Activated T-helper 2 cell treated with anti-CD3 and anti-CD28 coated beads, Interferon-gamma antibody, Interleukin-2, Interleukin-4, amounts not matched to agents 10 μg/mL and 5 μg/mL and 100 μg/mL, durations not matched to agents 14 hours and 24 hours and 36 hours (primary cell): ENCODE data around the gene PSMA6. TPM values are rescaled to one million over a fixed set of nuclear protein-coding genes. Genes with fewer than 3 reads are reported as not detected.
A peak's percentile ranks its signal among the peaks of the same experiment; 100 is the strongest.

Experiments used
- DNase-seq: peaks from one replicate; pipeline ENCODE4 v3.0.0; 2021; ENCODE audit warnings: low spot score
- H3K27ac Mint-ChIP-seq: one replicate; pipeline ENCODE4 v1.8.0; 2021; ENCODE audit warnings: mixed read lengths
- H3K27me3 Mint-ChIP-seq: one replicate; pipeline ENCODE4 v1.8.0; 2021; ENCODE audit warnings: low read depth, mixed read lengths
- H3K36me3 Mint-ChIP-seq: one replicate; pipeline ENCODE4 v1.8.0; 2021; ENCODE audit warnings: low read depth, mixed read lengths
- H3K4me1 Mint-ChIP-seq: one replicate; pipeline ENCODE4 v1.8.0; 2021; ENCODE audit warnings: low read depth, mixed read lengths
- H3K4me3 Mint-ChIP-seq: one replicate; pipeline ENCODE4 v1.8.0; 2021; ENCODE audit warnings: low read depth, mild to moderate bottlenecking, moderate library complexity, mixed read lengths
- H3K9me3 Mint-ChIP-seq: one replicate; pipeline ENCODE4 v1.8.0; 2021; ENCODE audit warnings: mixed read lengths
- intact Hi-C: fragments of 100-400 bp; cut with micrococcal nuclease; formaldehyde crosslinking; loops from one replicate; pipeline ENCODE4 v1.15.1; 2023
- total RNA-seq: library from RNA; stranded (reverse); gene quantifications from 2 replicates; pipeline ENCODE4 v1.2.3, GENCODE V29; 2022

Gene PSMA6
- total RNA-seq, 1 donor from 2014 or later, result 397 TPM

GRCh38 chr14:35255711-35256110 is 36.5 kb upstream of the PSMA6 start:
- Mint-ChIP-seq H3K27ac (no peak overlapping the region), H3K27me3 (no peaks in the 10 kb centered on the region), H3K4me3 (no peak overlapping the region), H3K36me3 (peaks cover 18% of the 10 kb centered on the region), H3K9me3 (peaks cover 9% of the 10 kb centered on the region), H3K4me1 (peaks cover 39% of the 10 kb centered on the region)
- DNase-seq, result no peak
- intact Hi-C loops, result loop anchor here (2.0 kb wide), 1 partner anchor 37 kb away; the partner anchor contains the start of gene PSMA6

DNA sequence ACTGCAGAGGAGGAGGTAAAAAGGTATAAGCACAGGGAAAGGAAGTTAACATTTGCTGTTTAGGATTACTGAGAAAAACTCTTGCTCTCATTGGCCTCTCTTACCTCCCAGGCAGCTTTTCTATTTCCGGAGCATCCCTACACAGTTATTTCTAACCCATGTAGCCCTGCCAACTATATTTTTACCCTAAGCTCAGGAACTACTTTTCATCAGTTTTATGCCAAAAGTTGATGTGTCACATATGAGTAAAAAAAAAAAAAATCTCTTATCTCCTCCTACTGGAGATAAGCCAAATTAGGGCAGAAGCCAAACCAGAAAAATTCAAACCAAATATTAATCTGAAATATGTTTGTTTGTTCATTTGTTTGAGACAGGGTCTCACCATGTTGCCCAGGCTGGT is 34.4 kb upstream of the PSMA6 start:
- H3K9me3 Mint-ChIP-seq, result peaks cover 10% of the 10 kb centered on the region
- peaks cover 35% of the 10 kb centered on the region for H3K4me1 Mint-ChIP-seq
- intact Hi-C loops, result no loop called here
- peaks cover 19% of the 10 kb centered on the region for H3K36me3 Mint-ChIP-seq
- H3K27ac Mint-ChIP-seq, result no peak overlapping the region
- no peak for DNase-seq
- no peaks in the 10 kb centered on the region for H3K27me3 Mint-ChIP-seq
- H3K4me3 Mint-ChIP-seq, result no peak overlapping the region

DNA sequence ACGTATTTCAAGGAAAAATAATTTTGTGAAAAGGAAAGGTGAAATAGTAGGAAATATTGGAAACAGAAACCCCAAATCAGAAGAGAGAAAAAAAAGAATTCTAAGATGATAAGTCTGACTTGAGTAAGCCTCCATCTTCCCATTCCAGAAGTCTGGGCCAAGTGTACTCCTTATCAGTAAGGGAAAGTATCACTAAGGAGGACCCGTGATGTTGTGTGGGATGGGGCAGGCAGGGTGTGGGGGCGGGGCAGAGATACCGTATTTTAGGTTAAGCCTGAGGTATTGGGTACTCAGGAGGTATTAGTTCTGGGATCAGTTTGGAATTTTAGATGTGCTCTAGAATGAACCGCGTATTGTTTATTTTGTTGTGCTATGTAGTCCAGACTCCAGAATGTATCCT is 33.8 kb upstream of the PSMA6 start:
- Mint-ChIP-seq H3K27ac (no peak overlapping the region), H3K27me3 (no peaks in the 10 kb centered on the region), H3K36me3 (peaks cover 19% of the 10 kb centered on the region), H3K9me3 (peaks cover 10% of the 10 kb centered on the region), H3K4me1 (peaks cover 31% of the 10 kb centered on the region), H3K4me3 (no peak overlapping the region)
- intact Hi-C loops, result no loop called here
- DNase-seq, result no peak

DNA sequence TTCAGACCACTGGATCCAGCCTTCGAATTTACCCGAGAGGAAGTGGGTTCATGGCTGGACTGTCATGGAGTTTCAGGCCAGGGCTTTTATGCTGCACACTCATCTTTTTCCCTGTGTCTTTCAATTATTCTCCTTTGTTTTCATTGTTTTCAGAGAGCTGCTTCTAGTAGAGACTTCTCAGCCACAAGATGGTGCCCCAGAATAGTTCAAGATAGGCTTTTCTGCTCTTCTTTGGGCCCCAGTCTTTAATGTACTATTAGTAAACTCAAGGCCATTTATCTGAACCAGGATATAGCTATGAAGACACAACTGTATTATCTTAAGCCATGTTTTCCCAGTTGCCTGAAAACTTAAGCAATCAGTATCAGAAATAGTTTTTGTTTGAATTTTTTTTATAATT is 30.4 kb upstream of the PSMA6 start:
- Mint-ChIP-seq H3K36me3 (peaks cover 19% of the 10 kb centered on the region), H3K9me3 (peaks cover 10% of the 10 kb centered on the region), H3K4me1 (peaks cover 14% of the 10 kb centered on the region), H3K27me3 (no peaks in the 10 kb centered on the region), H3K27ac (no peak overlapping the region), H3K4me3 (no peak overlapping the region)
- no peak for DNase-seq
- intact Hi-C loops, result no loop called here

DNA sequence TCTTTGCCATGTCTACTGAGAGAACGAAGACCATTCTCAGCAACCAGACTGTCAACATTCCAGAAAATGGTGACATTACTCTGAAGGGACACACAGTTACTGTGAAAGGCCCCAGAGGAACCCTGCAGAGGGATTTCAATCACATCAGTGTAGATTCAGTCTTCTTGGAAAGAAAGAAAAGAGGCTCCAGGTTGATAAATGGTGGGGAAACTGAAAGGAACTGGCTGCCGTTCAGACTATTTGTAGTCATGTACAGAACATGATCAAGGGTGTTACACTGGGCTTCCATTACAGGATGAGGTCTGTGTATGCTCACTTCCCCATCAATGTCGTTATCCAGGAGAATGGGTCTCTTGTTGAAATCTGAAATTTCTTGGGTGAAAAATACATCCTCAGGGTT is 29.7 kb upstream of the PSMA6 start:
- H3K27ac Mint-ChIP-seq, result no peak overlapping the region
- intact Hi-C loops, result no loop called here
- no peak for DNase-seq
- no peak overlapping the region for H3K4me3 Mint-ChIP-seq
- H3K9me3 Mint-ChIP-seq, result peaks cover 10% of the 10 kb centered on the region
- no peaks in the 10 kb centered on the region for H3K27me3 Mint-ChIP-seq
- peaks cover 12% of the 10 kb centered on the region for H3K4me1 Mint-ChIP-seq
- peaks cover 25% of the 10 kb centered on the region for H3K36me3 Mint-ChIP-seq

DNA sequence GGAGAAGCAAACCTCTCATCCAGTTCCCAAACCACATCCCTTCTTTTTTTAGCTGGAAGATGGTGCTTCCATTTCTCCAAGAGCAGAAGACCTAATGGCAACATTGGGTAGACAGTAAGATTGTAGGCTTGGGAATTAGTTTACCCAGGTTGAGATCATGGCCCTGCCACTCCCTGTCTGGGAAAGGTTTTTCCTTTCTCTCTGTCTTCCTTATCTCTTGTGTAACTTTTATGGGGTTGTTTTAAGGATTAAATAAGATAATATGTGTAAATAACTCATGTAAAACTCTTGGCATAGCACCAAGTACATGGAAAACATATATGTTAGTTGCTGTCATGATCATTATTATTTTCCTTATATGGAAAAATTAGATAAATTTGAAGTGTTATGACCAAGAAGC is 23.2 kb upstream of the PSMA6 start:
- Mint-ChIP-seq H3K27me3 (no peaks in the 10 kb centered on the region), H3K4me1 (no peaks in the 10 kb centered on the region), H3K9me3 (no peaks in the 10 kb centered on the region), H3K36me3 (peaks cover 17% of the 10 kb centered on the region), H3K4me3 (no peak overlapping the region), H3K27ac (no peak overlapping the region)
- intact Hi-C loops, result no loop called here
- no peak for DNase-seq

DNA sequence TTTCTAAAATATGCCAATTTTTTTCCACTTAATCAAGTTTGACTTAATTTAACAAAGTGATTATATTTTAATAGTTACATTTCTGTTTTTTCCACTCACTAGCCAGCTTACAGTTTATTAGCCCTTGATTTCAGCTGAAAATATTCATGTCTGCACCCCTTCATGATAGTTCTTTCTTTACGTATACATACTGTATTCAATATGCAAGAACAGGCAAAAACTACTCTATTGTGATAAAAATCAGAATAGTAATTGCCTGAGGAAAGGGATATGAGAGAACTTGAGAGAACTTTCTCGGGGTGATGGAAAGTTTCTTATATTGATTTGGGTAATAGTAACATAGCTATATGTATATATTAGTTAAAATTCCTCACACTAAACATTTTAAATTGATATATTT is 17.4 kb upstream of the PSMA6 start:
- Mint-ChIP-seq H3K27ac (no peak overlapping the region), H3K9me3 (no peaks in the 10 kb centered on the region), H3K4me3 (no peak overlapping the region), H3K36me3 (peaks cover 22% of the 10 kb centered on the region), H3K27me3 (no peaks in the 10 kb centered on the region), H3K4me1 (no peaks in the 10 kb centered on the region)
- intact Hi-C loops, result no loop called here
- DNase-seq, result no peak

DNA sequence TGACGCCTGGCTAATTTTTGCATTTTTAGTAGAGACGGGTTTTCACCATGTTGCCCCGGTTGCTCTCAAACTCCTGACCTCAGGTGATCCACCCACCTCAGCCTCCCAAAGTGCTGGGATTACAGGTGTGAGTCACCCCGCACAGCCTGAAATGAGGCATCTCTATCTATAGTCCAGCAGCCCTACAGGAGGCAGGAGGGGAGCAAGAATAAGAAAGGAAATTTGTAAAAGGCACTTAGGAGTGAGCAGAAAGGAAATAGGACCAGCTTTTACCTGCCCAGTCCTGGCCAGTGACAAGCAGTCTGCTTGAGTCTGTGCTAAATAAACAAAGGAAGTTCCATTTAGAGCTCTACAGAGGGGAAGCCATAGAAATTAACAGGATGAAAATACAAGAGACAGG is 15.0 kb upstream of the PSMA6 start:
- intact Hi-C loops, result no loop called here
- no peaks in the 10 kb centered on the region for H3K27me3 Mint-ChIP-seq
- peaks cover 33% of the 10 kb centered on the region for H3K36me3 Mint-ChIP-seq
- no peaks in the 10 kb centered on the region for H3K9me3 Mint-ChIP-seq
- H3K4me1 Mint-ChIP-seq, result no peaks in the 10 kb centered on the region
- H3K4me3 Mint-ChIP-seq, result no peak overlapping the region
- H3K27ac Mint-ChIP-seq, result no peak overlapping the region
- no peak for DNase-seq

- intact Hi-C loops, result no loop called here
- no peak for DNase-seq
- Mint-ChIP-seq H3K27me3 (no peaks in the 10 kb centered on the region), H3K4me3 (no peak overlapping the region), H3K9me3 (no peaks in the 10 kb centered on the region), H3K4me1 (no peaks in the 10 kb centered on the region), H3K36me3 (peaks cover 30% of the 10 kb centered on the region), H3K27ac (no peak overlapping the region)
Observed at GRCh38 chr14:35279369-35279768, 12.8 kb upstream of the PSMA6 start.

DNA sequence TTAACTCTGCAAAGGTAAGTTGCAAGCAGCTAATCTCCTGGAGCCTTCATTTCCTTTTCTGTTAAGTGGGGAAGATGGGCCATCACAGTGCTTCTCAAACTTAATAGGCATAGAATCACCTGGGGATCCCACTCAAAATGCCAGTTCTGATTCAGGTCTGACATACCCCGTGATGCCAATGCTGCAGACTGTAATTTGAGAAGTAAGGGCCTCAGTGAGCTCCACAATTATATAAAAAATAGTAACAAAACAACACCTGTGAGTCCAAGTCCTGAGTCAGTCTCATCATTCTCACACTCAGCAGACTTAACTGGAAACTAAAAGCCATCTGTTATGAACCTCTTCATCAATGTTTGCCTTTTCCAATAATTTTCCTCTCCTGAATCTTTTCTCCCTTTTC is 10.8 kb upstream of the PSMA6 start:
- H3K4me3 Mint-ChIP-seq, result no peak overlapping the region
- H3K36me3 Mint-ChIP-seq, result peaks cover 27% of the 10 kb centered on the region
- no peaks in the 10 kb centered on the region for H3K9me3 Mint-ChIP-seq
- H3K27ac Mint-ChIP-seq, result no peak overlapping the region
- no peaks in the 10 kb centered on the region for H3K27me3 Mint-ChIP-seq
- DNase-seq, result no peak
- peaks cover 17% of the 10 kb centered on the region for H3K4me1 Mint-ChIP-seq
- intact Hi-C loops, result no loop called here

DNA sequence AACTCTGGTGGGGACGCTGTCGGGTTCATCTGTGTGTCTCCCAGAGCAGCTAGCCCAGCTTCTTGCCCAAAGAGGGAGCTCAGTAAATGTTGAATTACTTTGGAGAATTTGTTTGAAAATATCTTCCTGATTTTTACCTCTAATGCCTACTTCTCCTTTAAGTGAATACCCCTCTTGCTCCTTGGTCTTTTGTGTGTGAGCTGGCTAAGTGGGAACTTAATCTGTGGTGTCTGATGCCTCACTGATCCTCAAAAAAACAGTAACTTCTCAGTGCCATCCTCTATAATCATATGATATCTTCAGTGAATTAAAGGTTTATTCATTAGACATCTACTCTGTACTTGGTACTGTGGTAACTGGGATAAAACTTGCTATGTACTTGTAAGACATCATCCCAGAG is 7.7 kb upstream of the PSMA6 start:
- Mint-ChIP-seq H3K4me1 (peaks cover 37% of the 10 kb centered on the region), H3K27me3 (no peaks in the 10 kb centered on the region), H3K9me3 (no peaks in the 10 kb centered on the region), H3K4me3 (no peak overlapping the region), H3K27ac (peak overlapping the region; percentile 82), H3K36me3 (peaks cover 24% of the 10 kb centered on the region)
- intact Hi-C loops, result no loop called here
- no peak for DNase-seq

GRCh38 chr14:35285168-35286002 is 6.8 kb upstream of the PSMA6 start:
- intact Hi-C loops, result loop anchor here (1.0 to 2.0 kb wide), 5 partner anchors 9 to 303 kb away; partner anchors contain the start of gene SRP54
- Mint-ChIP-seq H3K4me3 (peak overlapping the region; percentile 55), H3K27ac (peak overlapping the region; percentile 82), H3K36me3 (peaks cover 24% of the 10 kb centered on the region), H3K4me1 (peaks cover 41% of the 10 kb centered on the region), H3K27me3 (no peaks in the 10 kb centered on the region), H3K9me3 (no peaks in the 10 kb centered on the region)
- DNase-seq, result no peak

GRCh38 chr14:35286003-35286600 is 6.1 kb upstream of the PSMA6 start:
- peaks cover 46% of the 10 kb centered on the region for H3K4me1 Mint-ChIP-seq
- H3K27me3 Mint-ChIP-seq, result no peaks in the 10 kb centered on the region
- H3K9me3 Mint-ChIP-seq, result no peaks in the 10 kb centered on the region
- H3K27ac Mint-ChIP-seq, result peak overlapping the region; percentile 98
- peaks cover 18% of the 10 kb centered on the region for H3K36me3 Mint-ChIP-seq
- intact Hi-C loops, result loop anchor here (2.0 kb wide), 4 partner anchors 33 to 303 kb away; partner anchors contain the start of gene SRP54
- no peak for DNase-seq
- no peak overlapping the region for H3K4me3 Mint-ChIP-seq
